IMR-90 (cell line): ENCODE results near the gene GGNBP2. TPM values are rescaled to one million over a fixed set of nuclear protein-coding genes. Genes with fewer than 3 reads are reported as not detected.

Experiments used
- ATAC-seq: fragments of 200-7000 bp; cut with Tn5 transposase; 2 replicates; pipeline ENCODE4 v1.9.1; 2020; ENCODE audit warnings: low read depth, mild to moderate bottlenecking, moderate library complexity
- BruUV-seq: library from RNA; stranded (reverse); fragments of 400-500 nt; replicated peaks from 2 replicates; lab custom pipeline; 2021; lab: Mats Ljungman, UMichigan
- CTCF ChIA-PET: fragments of 300-600 bp; formaldehyde crosslinking; extraction: SDS; loops from one replicate; lab custom pipeline; 2021; ENCODE audit warnings: antibody characterized with exemption; lab: Yijun Ruan, JAX
- POLR2A ChIA-PET: fragments of 300-600 bp; sonication (Branson Sonifier 250); formaldehyde crosslinking; loops from one replicate; lab custom pipeline; 2022; ENCODE audit warnings: antibody characterized with exemption; ENCODE audit not compliant: unreplicated experiment; lab: Charles Lee
- DNase-seq: peaks from one replicate; pipeline ENCODE4 v3.0.0; 2013
- H2AFZ ChIP-seq: replicated peaks from 2 replicates; pipeline ENCODE3; 2013; ENCODE audit warnings: low read length, mild to moderate bottlenecking; ENCODE audit not compliant: poor library complexity
- H2AK5ac ChIP-seq: 2 replicates; pipeline ENCODE4 v1.6.1; 2013; ENCODE audit warnings: low read depth, low read length, inconsistent platforms
- H2AK9ac ChIP-seq: replicated peaks from 2 replicates; pipeline ENCODE3; 2013; ENCODE audit warnings: mild to moderate bottlenecking, low read depth, low read length, moderate library complexity; ENCODE audit not compliant: poor library complexity
- H2BK120ac ChIP-seq: 2 replicates; pipeline ENCODE4 v1.6.1; 2013; ENCODE audit warnings: low read depth, low read length, inconsistent platforms
- H2BK15ac ChIP-seq: 3 replicates; pipeline ENCODE4 v1.6.1; 2013; ENCODE audit warnings: low read depth, low read length, inconsistent platforms
- H2BK20ac ChIP-seq: 2 replicates; pipeline ENCODE4 v1.6.1; 2013; ENCODE audit warnings: low read depth, mild to moderate bottlenecking, inconsistent platforms, low read length, moderate library complexity
- H2BK5ac ChIP-seq: 2 replicates; pipeline ENCODE4 v1.6.1; 2013; ENCODE audit warnings: mild to moderate bottlenecking, low read depth, low read length, inconsistent platforms; ENCODE audit not compliant: poor library complexity, severe bottlenecking
- H3K14ac ChIP-seq: replicated peaks from 2 replicates; pipeline ENCODE4 v1.6.1; 2013; ENCODE audit warnings: low read depth, low read length, inconsistent platforms
- H3K18ac ChIP-seq: 2 replicates; pipeline ENCODE4 v1.6.1; 2013; ENCODE audit warnings: low read depth, low read length, control low read depth
- H3K23ac ChIP-seq: 2 replicates; pipeline ENCODE4 v1.6.1; 2013; ENCODE audit warnings: low read depth, low read length, inconsistent platforms
- H3K27ac ChIP-seq: 2 replicates; pipeline ENCODE4 v1.5.1; 2013; ENCODE audit warnings: mild to moderate bottlenecking, control low read depth, low read length; ENCODE audit not compliant: insufficient read depth
- H3K27me3 ChIP-seq: 2 replicates; pipeline ENCODE4 v1.6.1; 2013; ENCODE audit warnings: low read length; ENCODE audit not compliant: control insufficient read depth, insufficient read depth
- H3K36me3 ChIP-seq: 2 replicates; pipeline ENCODE4 v1.6.1; 2013; ENCODE audit warnings: low read length, mixed read lengths; ENCODE audit not compliant: control insufficient read depth, insufficient read depth
- H3K4ac ChIP-seq: 2 replicates; pipeline ENCODE4 v1.6.1; 2013; ENCODE audit warnings: low read depth, low read length, inconsistent platforms
- H3K4me1 ChIP-seq: 2 replicates; pipeline ENCODE4 v1.6.1; 2013; ENCODE audit warnings: low read length, mixed read lengths; ENCODE audit not compliant: control insufficient read depth, insufficient read depth
- H3K4me2 ChIP-seq: 2 replicates; pipeline ENCODE4 v1.6.1; 2013; ENCODE audit warnings: low read depth, mild to moderate bottlenecking, control low read depth, low read length, moderate library complexity
- H3K4me3 ChIP-seq: 2 replicates; pipeline ENCODE4 v1.5.1; 2013; ENCODE audit warnings: low read depth, mild to moderate bottlenecking, control low read depth, low read length, moderate library complexity; ENCODE audit not compliant: insufficient read depth
- H3K56ac ChIP-seq: 2 replicates; pipeline ENCODE4 v1.6.1; 2013; ENCODE audit warnings: low read length, inconsistent platforms; ENCODE audit not compliant: insufficient read depth; ENCODE audit errors: extremely low read depth
- H3K79me1 ChIP-seq, 2 experiments: 2 replicates each; pipeline ENCODE4 v1.6.1; 2013; ENCODE audit warnings: low read length in 2 of 2, inconsistent platforms in 1 of 2, low read depth in 1 of 2
- H3K9ac ChIP-seq: 2 replicates; pipeline ENCODE4 v1.6.1; 2013; ENCODE audit warnings: low read depth, low read length, control low read depth
- H3K9me1 ChIP-seq: 2 replicates; pipeline ENCODE4 v1.6.1; 2013; ENCODE audit warnings: low read length, inconsistent platforms; ENCODE audit not compliant: insufficient read depth
- H3K9me3 ChIP-seq: 2 replicates; pipeline ENCODE4 v1.6.1; 2013; ENCODE audit warnings: low read length; ENCODE audit not compliant: control insufficient read depth, insufficient read depth
- H4K20me1 ChIP-seq: 2 replicates; pipeline ENCODE4 v1.6.1; 2013; ENCODE audit warnings: low read length, inconsistent platforms; ENCODE audit not compliant: insufficient read depth
- H4K5ac ChIP-seq: 2 replicates; pipeline ENCODE4 v1.6.1; 2013; ENCODE audit warnings: mild to moderate bottlenecking, low read depth, low read length, control low read depth
- H4K8ac ChIP-seq, 2 experiments: 2 replicates each; pipeline ENCODE4 v1.6.1; 2013; ENCODE audit warnings: low read depth in 2 of 2, low read length in 2 of 2, control low read depth in 1 of 2, inconsistent platforms in 1 of 2
- H4K91ac ChIP-seq: 2 replicates; pipeline ENCODE4 v1.6.1; 2013; ENCODE audit warnings: low read depth, low read length, inconsistent platforms; ENCODE audit not compliant: insufficient read depth
- BHLHE40 ChIP-seq: fragments of 150-350 bp; IDR thresholded peaks from 2 replicates; pipeline ENCODE4 v1.6.1; 2016; ENCODE audit warnings: mild to moderate bottlenecking, low read depth, low read length
- CEBPB ChIP-seq: IDR thresholded peaks from 2 replicates; pipeline ENCODE4 v1.6.1; 2012; ENCODE audit warnings: low read depth, low read length, improper control_type of control experiment
- CHD1 ChIP-seq: IDR thresholded peaks from 2 replicates; pipeline ENCODE4 v1.6.1; 2012; ENCODE audit warnings: low read depth, low read length, improper control_type of control experiment
- CTCF ChIP-seq: conservative IDR thresholded peaks from 2 replicates; pipeline ENCODE4 v1.5.1; 2012; ENCODE audit warnings: mild to moderate bottlenecking, low read depth, low read length, improper control_type of control experiment
- FOS ChIP-seq: fragments of 150-350 bp; IDR thresholded peaks from 2 replicates; pipeline ENCODE4 v1.6.1; 2016; ENCODE audit warnings: low read depth, low read length
- MAFK ChIP-seq: IDR thresholded peaks from 2 replicates; pipeline ENCODE4 v1.6.1; 2012; ENCODE audit warnings: low read depth, low read length, improper control_type of control experiment
- MAZ ChIP-seq: IDR thresholded peaks from 2 replicates; pipeline ENCODE4 v1.6.1; 2012; ENCODE audit warnings: low read depth, mild to moderate bottlenecking, low read length, improper control_type of control experiment, moderate library complexity, borderline replicate concordance
- MXI1 ChIP-seq: IDR thresholded peaks from 2 replicates; pipeline ENCODE4 v1.6.1; 2012; ENCODE audit warnings: low read depth, mild to moderate bottlenecking, low read length, moderate library complexity, borderline replicate concordance
- NFE2L2 ChIP-seq: fragments of 150-350 bp; IDR thresholded peaks from 2 replicates; pipeline ENCODE4 v1.6.1; 2016; ENCODE audit warnings: low read depth, mild to moderate bottlenecking, low read length
- POLR2A ChIP-seq: IDR thresholded peaks from 2 replicates; pipeline ENCODE4 v1.6.1; 2012; ENCODE audit warnings: mild to moderate bottlenecking, low read depth, low read length
- RAD21 ChIP-seq: IDR thresholded peaks from 2 replicates; pipeline ENCODE4 v1.6.1; 2012; ENCODE audit warnings: low read length, improper control_type of control experiment
- RCOR1 ChIP-seq: IDR thresholded peaks from 2 replicates; pipeline ENCODE4 v1.6.1; 2012; ENCODE audit warnings: mild to moderate bottlenecking, low read length, improper control_type of control experiment; ENCODE audit not compliant: insufficient replicate concordance
- RFX5 ChIP-seq: IDR thresholded peaks from 2 replicates; pipeline ENCODE4 v1.8.0; 2012; ENCODE audit warnings: low read depth, mild to moderate bottlenecking, low read length, moderate library complexity
- SMC3 ChIP-seq: fragments of 150-350 bp; IDR thresholded peaks from 2 replicates; pipeline ENCODE4 v1.6.1; 2016; ENCODE audit warnings: low read depth, mild to moderate bottlenecking, antibody characterized with exemption, low read length, moderate library complexity
- USF2 ChIP-seq: fragments of 150-350 bp; IDR thresholded peaks from 2 replicates; pipeline ENCODE4 v1.6.1; 2017; ENCODE audit warnings: mild to moderate bottlenecking, antibody characterized with exemption, low read length, low read depth
- WGBS, 2 experiments: methylation state at CpG; one replicate each; pipeline versions ENCODE4 v1.1.5 to v1.1.7; 2013; ENCODE audit warnings: missing lambda C conversion rate in 2 of 2; ENCODE audit not compliant: insufficient read length in 1 of 2; ENCODE audit errors: extremely low coverage in 2 of 2; 5-methylcytosine and 5-hydroxymethylcytosine counted together
- dilution Hi-C: fragments of 300-500 bp; cut with HindIII; formaldehyde crosslinking; loops from one replicate; pipeline ENCODE4 v1.14.3; 2018; ENCODE audit warnings: low sequenced_read_pairs; ENCODE audit not compliant: unreplicated experiment
- in situ Hi-C: fragments of 300-500 bp; cut with MboI; formaldehyde crosslinking; loops from 3 replicates; pipeline ENCODE4 v1.14.3; 2019; ENCODE audit warnings: low sequenced_read_pairs, inconsistent platforms, mixed read lengths
- intact Hi-C: fragments of 100-400 bp; cut with micrococcal nuclease; formaldehyde crosslinking; loops from 2 replicates; pipeline ENCODE4 v1.10.0; 2022
- polyA plus RNA-seq, 3 experiments: library from polyadenylated mRNA; depleted of rRNA; stranded (reverse); fragments of >200 nt; gene quantifications; 2 replicates each; pipeline ENCODE4 v1.2.3, GENCODE V29; 2012; ENCODE audit warnings: low replicate concordance in 1 of 3
- total RNA-seq: library from RNA; depleted of rRNA; stranded (reverse); fragments of >200 nt; gene quantifications from 2 replicates; pipeline ENCODE4 v1.2.3, GENCODE V29; 2012
- TF ChIP-seq, protein P1 (sequence below): fragments of 150-350 bp; IDR thresholded peaks from 2 replicates; pipeline ENCODE4 v1.6.1; 2016; ENCODE audit warnings: low read depth, mild to moderate bottlenecking, low read length, moderate library complexity, borderline replicate concordance

The GGNBP2 gene
- total and polyA plus RNA-seq, 2 of the 4 experiments (the other 2 are of a cell fraction): 40.7 to 56.2 TPM

DNA sequence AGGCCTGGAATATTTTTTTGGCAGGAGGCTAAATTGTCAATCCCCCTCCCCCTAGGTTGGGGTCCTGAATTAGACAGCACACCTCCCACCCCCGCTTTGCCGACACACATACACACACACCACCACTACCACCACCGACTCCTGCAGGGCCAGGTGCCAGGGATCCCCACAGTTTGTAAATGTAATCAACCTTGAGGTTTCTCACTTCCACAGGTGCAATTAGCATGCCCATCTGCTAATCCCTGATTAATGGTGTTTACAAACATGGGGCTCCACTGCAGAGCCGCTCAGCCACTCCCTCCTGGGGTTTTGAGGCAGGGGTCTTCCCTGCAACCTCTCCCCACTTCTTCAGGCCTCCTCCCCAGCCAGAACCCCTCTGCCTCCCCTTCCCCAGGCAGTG lies 68.4 kb downstream of the GGNBP2 start:
- Histone ChIP-seq H3K4ac (no peak overlapping the region), H2BK20ac (no peak overlapping the region), H4K91ac (no peak overlapping the region), H3K14ac (no peak overlapping the region), H3K79me1 (no peaks in the 10 kb centered on the region; a peak in 1 of 4 replicates), H3K36me3 (no peaks in the 10 kb centered on the region), H3K56ac (no peak overlapping the region), H2AFZ (no peak overlapping the region), H4K5ac (no peak overlapping the region), H2AK5ac (no peak overlapping the region), H2BK120ac (no peak overlapping the region), H3K4me3 (no peak overlapping the region), H3K27me3 (no peaks in the 10 kb centered on the region), H3K23ac (no peak overlapping the region), H3K4me1 (no peaks in the 10 kb centered on the region), H3K27ac (no peak overlapping the region), H4K8ac (no peak overlapping the region), H2BK5ac (no peak overlapping the region), H4K20me1 (peaks cover 13% of the 10 kb centered on the region), H3K9me3 (no peaks in the 10 kb centered on the region), H3K4me2 (no peak overlapping the region), H3K9ac (no peak overlapping the region), H2BK15ac (no peak overlapping the region), H2AK9ac (no peak overlapping the region), H3K18ac (no peak overlapping the region), H3K9me1 (peaks cover 12% of the 10 kb centered on the region; the same call in 1 of the 2 replicates)
- intact Hi-C loops (no loop called here), dilution Hi-C loops (no loop called here), in situ Hi-C loops (no loop called here)
- no peak for TF ChIP-seq MAFK
- TF ChIP-seq NFE2L2: no peak
- no peak for TF ChIP-seq CHD1
- TF ChIP-seq, protein P1, sequence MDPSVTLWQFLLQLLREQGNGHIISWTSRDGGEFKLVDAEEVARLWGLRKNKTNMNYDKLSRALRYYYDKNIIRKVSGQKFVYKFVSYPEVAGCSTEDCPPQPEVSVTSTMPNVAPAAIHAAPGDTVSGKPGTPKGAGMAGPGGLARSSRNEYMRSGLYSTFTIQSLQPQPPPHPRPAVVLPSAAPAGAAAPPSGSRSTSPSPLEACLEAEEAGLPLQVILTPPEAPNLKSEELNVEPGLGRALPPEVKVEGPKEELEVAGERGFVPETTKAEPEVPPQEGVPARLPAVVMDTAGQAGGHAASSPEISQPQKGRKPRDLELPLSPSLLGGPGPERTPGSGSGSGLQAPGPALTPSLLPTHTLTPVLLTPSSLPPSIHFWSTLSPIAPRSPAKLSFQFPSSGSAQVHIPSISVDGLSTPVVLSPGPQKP: no peak
- no peak for TF ChIP-seq RCOR1
- no peak for TF ChIP-seq FOS
- no peak for TF ChIP-seq RFX5
- no peak for TF ChIP-seq MAZ
- no peak for TF ChIP-seq POLR2A
- no peak for TF ChIP-seq RAD21
- no peak for TF ChIP-seq USF2
- TF ChIP-seq SMC3: no peak
- no peak for TF ChIP-seq MXI1
- no peak for TF ChIP-seq BHLHE40
- TF ChIP-seq CEBPB: no peak
- TF ChIP-seq CTCF: no peak
- DNase-seq: no peak
- WGBS, 2 experiments: no CpG with 5 or more reads among the region's 4 CpGs
- no peak for ATAC-seq
- ChIA-PET CTCF (interaction anchor here (1.2 kb wide), 1 partner anchor 10 kb away, joined by 3 read pairs; no protein-coding TSS in a partner anchor), POLR2A (no interaction called here)
- BruUV-seq: no TSS peak
